Epithelial cell of prostate (primary cell): Measurements from ENCODE around the gene WNK2.
"Not testable (repeated sequence)": the region's sequence is repeated elsewhere in the genome, so short reads cannot be mapped to it uniquely, and the experiment has no call there.

Source experiments
- DNase-seq: peaks from one replicate; pipeline ENCODE4 v3.0.0-alpha.2; 2011; ENCODE audit warnings: low read depth, low spot score
- H3K27ac ChIP-seq: fragments of 450-650 bp; 2 replicates; pipeline ENCODE4 v1.5.1; 2017; ENCODE audit warnings: mild to moderate bottlenecking

Gene WNK2

DNA sequence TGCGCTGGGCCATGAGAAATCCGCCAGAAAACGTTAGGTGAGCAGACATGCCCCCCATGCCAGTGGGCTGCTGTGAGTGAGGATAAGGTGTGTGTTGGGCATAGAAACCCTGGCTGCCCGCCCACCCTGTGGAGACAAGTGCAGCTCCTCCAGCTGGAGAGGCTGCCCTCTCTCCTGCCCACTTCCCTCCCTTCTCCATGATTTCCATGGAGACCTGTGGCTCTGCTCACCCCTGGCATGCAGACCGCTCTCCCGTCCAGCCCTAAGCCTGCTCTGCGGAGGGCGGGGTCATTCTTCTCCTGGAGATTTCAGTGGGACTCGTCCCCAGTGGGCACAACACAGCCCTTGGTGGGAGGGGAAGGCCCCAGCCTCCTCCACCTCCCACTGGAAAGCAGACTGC is 134.5 kb downstream of the WNK2 start:
- DNase-seq = no peak
- no peak overlapping the region for H3K27ac ChIP-seq

DNA sequence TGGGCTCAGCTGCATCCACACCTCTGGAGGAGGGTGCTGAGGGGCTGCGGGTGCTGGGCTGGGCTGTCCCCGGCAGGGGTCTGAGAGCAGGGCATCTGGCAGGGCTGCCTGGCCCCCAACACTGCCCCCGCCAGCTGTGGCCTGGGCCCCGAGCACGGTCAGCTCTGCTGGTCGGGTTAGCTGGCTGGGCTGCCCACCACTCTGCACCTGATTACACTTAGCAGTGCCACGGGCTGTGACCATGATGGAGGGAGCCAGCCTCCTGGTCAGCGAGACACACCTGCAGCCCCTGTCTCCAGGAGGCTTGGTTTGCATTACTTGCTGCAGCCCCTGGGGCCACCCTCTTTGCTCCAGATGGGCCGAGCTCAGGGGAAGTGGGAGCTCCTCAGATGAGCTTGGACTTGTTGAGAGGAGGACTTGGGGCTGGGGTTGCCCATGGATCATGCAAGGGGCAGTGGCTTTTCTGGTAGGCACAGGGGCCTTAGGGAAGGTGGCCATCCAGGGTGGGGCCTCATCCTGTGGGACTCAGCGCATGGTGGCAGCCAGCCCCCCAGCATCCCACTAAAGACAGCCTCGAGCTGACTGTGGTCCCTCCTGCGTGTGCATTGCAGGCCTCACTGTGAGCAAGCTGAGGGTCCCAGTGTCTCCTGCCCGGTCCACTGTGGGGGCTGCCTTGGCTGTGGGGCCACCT is 135.5 kb downstream of the WNK2 start:
- no peak overlapping the region for H3K27ac ChIP-seq

DNA sequence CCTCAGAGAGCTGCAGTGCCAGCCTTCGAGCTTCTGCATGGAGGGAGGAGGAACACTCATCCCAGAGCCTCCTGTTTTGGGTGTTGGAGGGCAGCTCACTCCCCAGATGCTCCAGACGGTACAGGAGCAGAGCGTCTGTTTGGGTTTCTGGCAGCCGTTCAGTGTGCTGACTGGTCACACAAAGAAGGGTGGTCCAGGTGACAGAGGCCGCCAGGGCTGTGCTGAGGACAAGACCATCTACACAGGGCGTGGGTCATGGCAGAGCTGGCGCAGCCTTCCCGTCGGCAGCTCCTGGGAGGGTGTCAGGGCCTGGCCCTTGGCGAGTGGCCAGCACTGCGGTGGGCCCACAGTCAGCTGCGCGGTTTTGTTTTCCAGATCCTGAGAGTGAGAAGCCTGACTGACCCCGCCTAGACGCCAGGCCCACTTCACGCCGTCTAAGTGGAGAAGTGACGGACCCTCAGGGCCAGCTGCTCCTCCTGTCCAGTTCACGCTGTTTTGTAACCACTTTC is 136.1 kb downstream of the WNK2 start:
- DNase-seq = no peak
- H3K27ac ChIP-seq = no peak overlapping the region

More for the DNA sequence above, 135.5 kb downstream of the WNK2 start:
- no peak for DNase-seq

DNA sequence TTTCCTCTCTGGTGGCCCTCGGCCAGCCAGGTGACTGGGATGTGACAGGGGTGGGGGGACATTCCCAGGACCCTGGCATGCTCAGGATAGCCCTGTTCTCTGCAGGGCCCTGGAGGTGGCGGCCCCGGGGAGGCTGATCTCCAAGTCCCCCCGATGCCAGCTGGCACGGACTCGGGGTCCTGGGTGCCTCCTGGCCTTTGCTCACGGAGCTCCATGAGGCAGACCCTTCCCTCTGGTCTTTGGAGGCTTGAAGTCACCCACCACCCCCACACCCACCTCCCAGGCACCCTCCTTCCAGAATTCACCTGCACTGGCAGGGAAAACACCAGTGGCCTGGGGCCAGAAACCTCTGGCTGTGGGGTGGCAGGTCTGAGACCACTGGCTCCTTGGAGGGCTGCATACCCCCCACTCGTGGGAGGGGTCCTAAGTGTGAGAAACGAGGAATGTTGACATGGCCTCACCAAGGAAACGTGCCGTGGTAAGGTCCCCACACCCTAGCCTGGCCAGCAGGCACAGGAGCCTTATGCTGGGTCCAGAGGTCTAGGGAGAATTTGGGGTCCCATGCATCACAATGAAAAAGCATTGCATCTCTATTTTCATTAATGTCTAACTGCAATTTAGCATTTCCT is 136.8 kb downstream of the WNK2 start:
- DNase-seq = no peak
- H3K27ac ChIP-seq = no peak overlapping the region

DNA sequence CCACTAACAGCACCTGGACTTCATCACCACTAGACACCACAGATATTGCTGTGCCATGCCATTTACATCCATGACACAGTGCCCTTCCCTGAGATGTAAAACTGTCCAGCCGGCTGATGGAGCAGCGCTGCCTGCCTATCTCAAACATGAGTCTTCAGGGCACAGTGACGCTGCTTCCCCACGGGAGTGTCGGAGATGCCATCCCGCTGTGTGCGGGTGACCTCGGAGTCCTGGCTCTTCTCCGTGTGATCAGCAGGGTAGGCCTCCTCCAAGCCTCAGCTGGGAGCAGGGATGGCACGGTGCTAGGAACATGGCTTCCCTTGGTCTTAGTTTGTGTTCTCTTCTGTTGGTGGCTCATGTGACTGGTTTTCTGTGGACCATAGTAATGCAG is 137.3 kb downstream of the WNK2 start:
- H3K27ac ChIP-seq = no peak overlapping the region
- DNase-seq = no peak

DNA sequence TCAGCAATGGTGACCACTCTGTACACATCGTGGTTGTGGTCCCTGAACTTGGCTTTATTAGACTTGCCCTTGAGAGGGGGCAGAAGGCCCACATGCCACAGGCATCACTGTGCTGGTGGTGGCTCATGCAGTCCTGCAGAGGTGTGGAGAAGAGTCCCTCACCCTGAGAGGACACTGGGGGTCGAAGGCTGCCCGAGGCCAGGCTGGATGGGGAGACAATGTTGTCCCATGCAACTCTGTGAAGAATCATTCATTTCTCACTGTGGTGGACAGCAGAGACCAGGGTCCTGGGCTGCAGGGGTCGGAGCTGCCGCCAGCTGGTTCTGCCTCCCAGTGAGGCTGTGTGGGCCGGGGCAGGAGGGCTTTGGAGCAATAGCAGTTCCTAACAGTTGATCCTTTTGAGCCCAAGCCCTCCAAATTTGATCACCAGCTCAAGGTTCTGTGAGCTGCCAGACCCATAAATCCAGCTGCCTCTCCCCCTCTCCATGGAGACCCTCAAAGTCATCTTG is 139.6 kb downstream of the WNK2 start:
- H3K27ac ChIP-seq, DNase-seq: not testable (repeated sequence)

DNA sequence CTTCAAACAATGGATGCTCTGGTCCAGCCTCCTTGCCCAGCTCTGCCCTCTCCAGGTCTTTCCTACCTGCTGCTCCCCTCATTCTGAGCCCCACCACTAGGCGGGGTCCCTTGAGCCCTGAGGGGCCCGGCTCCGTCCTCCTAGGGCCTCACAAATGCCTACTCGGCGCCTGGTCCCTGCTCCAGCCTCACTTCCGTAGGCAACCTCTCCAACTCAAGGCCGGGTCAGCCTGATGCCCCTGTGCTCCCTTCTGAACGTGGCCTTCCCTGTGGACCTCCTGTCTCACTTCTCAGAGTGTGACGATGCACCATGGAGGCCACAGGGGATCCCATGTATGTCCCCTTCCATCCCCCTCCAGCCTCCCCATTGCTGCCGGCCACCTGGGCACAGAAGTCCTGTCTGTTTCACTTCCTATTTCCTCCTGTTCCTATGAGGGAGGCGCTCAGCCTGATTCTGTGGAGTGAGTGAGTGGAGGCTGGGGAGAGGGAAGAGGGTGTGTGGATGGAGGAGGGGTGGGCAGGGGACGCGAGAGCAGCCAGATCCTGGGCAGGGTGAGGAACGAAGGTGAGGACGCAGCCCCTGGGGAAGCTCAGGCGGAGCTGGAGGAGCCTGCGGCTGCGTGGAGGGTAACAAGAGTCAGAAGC is 140.4 kb downstream of the WNK2 start:
- no peak for DNase-seq
- no peak overlapping the region for H3K27ac ChIP-seq

DNA sequence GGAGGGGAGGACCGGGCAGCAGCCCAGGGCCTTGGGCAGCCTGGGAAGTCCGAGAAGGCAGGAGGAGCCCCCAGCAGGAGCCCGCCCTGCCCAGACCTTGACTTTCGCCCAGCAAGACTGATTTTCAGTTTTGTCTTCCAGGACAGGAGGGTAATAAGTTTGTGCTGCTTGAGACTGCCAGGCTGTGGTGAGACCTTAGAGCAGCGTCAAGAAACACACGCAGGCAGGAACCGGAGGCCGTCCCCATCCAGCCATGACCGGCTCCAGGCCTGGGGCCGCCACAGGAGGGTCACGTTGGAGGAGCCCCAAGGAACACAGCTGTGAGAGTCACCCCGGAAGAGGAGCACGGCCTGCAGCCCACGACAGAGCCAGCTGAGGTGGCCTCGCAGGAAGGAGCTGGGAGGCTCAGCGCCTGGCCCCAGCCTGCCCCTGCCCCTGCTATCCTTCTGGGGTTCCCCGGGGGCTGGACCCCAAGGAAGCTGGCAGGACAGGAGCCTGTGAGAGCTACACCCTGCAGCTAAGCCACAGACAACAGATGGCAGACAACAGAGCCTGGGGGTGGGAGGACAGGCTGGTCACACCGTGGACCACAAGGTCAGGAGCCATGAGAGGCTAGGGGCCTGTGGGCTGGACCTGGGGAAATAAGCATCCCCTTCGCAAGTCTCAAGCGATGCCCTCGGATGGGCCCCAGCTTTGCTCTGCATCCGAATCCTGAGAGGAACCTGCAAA is 141.5 kb downstream of the WNK2 start:
- no peak for DNase-seq
- H3K27ac ChIP-seq = no peak overlapping the region

DNA sequence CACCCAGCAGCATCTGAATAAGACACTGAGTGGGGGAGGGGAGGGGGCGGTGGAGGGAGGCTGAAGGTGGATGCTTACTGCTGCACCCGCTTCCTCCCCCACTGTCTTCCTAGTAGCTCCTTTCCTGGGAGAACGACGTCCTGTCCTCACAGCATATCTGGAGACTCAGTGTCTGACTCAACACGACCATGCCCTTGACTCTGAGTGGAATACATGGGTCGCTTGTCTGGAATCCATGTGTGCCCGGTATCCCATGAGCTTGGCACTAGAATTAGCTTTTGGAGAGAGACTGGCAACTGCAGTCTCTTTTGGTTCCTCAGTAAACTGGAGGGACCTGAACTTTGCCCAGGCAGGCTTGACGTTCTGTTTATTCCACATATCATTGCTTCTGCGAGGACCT is 142.1 kb downstream of the WNK2 start:
- no peak overlapping the region for H3K27ac ChIP-seq
- DNase-seq = no peak

DNA sequence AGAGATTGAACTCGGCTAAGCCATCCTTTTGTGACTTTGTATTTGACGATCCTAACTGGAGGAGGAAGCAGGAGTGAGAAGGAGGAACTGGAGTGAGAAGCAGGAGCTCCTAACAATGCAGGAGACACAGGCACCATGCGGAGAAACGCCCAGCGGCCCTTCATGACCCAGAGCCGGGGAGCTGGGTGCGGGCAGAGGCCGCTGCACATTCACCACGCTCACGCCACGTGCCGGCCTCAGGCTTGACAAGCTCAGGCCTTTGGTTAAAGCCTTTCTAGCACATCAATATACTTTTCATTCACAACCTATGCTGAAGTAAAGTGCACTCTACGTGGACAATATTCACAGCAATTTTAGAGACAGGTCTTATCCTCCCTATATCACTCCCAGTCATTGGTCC is 142.7 kb downstream of the WNK2 start:
- H3K27ac ChIP-seq = no peak overlapping the region
- no peak for DNase-seq

DNA sequence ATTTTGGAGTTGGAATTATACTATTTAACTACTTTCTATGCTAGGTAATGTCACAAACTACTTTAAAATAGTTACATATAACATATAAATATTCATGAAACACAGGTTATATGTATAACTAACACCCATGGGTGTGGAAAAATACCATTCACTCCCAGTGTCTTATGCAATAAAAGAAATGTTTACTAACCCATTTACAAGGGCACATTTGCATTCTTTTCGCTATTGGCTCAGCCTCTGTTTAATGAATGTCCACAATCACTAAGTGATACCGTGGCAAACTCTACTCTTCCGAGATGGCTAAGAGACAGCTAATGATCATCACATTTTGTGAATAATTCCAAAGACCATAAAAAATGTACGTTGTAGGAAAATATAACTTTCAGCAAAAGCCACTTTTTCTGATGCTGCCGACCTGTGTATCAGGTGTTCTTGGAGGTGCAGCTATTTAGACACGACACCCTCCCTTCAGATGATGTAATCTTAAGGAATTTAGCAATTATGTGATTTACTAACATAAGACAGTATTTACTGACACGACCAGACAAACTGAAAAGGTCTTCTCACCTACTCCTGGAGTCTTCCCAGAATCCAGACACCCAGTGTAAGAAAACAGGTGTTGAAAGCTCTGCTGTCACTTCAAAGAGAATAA is 145.8 kb downstream of the WNK2 start:
- DNase-seq = no peak
- peak overlapping the region; percentile 33 for H3K27ac ChIP-seq

DNA sequence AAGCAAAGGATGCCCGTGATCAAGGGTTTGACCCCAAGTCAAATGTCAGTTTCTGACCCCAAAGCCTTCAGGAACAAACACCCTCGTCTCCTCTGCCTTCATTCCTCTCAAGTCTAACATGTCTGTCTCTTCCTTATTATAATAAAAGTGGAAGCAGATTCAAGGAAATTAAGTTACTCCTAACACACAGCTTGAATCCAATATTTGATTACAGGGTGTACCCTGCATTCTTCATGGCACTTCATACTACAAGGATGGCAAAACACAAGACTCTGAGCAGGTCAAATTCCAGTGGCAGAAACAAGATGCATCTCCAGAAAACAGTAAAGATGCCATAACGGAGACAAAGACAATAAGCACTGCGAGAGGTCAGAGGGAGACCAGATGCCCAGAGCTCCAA is 148.4 kb downstream of the WNK2 start:
- H3K27ac ChIP-seq = no peak overlapping the region
- DNase-seq = no peak

DNA sequence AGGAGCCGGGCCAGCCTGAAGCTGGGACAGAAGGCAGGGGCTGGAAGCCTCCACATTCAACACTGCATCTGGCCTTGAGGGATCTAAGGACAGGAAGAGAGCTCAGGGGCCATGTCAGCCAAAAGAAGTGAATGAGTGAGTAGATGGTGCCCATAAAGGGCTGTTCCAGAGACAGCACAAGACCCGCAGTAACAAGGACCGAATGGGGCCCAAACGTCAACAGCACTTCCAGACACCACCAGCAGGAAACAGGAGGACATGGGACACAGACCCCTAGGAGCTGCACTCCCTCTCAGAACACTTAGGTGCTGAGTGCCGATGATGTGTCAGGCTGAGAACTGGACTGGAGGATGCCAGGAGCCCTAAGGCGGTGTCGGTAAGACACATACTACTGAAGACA is 152.8 kb downstream of the WNK2 start:
- H3K27ac ChIP-seq = no peak overlapping the region
- no peak for DNase-seq

DNA sequence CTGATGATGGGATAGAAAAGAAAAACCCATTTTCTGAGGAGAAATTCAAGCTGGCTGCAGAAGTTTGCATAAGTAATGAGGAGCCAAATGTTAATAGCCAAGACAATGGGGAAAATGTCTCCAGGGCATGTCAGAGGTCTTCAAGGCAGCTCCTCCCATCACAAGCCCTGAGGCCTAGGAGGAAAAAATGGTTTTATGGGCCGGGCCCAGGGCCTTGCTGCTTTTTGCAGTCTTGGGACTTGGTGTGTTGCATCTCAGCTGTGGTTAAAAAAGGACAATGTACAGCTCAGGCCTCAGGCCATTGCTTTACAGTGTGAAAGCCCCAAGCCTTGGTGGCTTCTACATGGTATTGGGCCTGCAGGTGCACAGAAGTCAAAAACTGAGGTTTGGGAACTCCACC is 154.3 kb downstream of the WNK2 start:
- H3K27ac ChIP-seq, DNase-seq: not testable (repeated sequence)

DNA sequence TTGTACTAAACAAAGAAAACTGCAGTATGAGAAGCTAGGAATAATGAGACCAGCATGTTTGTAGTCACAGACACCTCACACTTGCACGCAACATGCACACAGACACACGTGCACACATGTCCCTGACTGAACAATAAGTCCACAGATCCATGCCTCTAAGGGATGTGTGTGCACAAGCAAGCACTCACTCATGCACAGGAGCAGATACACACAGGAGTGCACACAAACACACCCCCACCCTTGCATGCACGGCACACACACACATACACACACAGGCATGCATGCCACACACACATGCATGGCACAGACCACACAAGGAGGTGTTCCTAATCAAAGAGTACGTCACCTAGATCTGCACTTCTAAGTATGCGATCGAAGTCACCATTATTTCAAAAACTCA is 156.2 kb downstream of the WNK2 start:
- no peak for DNase-seq

DNA sequence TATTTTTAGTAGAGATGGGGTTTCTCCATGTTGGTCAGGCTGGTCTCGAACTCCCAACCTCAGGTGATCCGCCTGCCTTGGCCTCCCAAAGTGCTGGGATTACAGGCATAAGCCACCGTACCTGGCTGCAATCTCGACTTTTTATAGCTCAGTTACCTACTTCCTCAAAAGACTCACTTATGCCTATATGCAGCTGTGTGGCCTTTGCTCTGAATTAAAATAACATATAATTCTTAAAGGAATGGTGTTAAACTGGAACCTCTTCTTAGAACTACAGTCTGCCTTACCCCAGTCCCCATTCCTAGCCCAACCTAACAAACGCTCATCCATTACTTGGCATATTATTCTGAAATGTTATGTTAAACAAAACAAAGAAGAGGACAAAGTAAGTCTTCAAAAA is 157.9 kb downstream of the WNK2 start:
- not testable (repeated sequence) for DNase-seq, H3K27ac ChIP-seq

More for the DNA sequence above, 156.2 kb downstream of the WNK2 start:
- H3K27ac ChIP-seq = no peak overlapping the region

DNA sequence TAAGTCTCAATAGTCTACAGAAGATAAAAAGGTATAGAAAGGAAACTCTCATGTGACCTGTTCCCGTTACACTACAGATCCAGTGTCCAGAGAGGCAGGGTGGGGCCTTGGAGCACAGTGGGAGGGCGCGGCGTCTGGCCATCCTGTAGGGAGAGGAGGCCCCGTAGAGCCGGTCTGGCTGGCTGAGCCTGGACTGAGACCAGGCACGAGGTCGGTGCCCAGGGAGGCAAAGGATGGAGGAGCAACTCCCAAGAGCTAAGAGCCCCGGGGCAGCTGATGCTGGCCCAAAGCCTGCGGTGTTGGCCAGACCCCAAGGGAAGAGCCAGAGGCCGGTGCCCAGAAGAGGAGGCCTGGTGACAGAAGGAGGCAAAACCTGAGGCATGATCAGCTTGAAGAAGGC is 158.5 kb downstream of the WNK2 start:
- not testable (repeated sequence) for DNase-seq

DNA sequence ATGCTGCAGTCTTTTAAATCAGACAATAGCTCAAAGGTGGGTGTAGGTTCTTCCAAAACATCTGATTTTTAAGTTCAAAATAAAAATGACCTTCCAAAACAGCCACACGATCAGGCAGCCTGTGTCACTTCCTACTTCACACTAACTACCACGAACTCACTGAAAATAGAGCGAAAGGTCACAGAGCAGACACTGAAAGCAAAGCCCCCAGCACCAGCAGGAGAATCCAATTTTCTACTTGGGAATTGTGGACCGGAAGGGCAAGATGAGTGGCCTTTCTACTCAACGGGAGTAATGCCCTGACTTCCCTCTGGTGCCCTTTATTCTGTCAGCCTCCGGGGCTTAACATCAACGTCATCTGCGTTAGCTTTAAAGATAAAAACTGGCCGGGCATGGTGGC is 159.7 kb downstream of the WNK2 start:
- no peak overlapping the region for H3K27ac ChIP-seq
- DNase-seq = no peak

More for the DNA sequence above, 158.5 kb downstream of the WNK2 start:
- not testable (repeated sequence) for H3K27ac ChIP-seq

DNA sequence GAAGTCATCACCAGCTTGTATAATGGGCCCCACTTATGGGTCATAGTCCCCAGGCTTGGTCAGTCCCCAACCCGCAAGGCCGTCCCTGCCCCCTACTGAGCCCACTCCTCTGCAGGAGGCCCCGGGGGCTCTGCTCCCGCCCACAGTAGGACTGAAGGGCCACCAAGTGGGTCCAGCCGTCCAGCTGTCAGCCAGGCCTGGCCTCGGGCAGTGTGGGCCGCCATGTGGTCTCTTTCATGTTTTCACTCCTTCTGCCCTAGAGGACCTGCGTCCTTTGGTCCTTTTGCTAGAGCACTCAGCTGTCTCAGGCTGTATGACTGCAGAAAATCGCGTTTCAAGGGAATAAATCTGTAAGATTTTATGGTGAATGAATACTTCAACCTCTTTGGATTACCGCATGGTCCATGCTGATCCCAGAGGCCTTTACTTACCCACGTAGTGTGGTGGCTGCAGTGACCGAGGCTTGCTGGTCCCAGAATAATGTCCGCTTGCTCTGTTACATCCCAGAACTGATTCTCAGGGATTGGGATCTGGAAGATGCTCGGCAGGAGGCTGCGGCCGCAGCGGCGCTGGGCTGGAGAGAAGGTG is 161.8 kb downstream of the WNK2 start:
- no peak for DNase-seq
- H3K27ac ChIP-seq = no peak overlapping the region
